H54 (cell line): Measurements from ENCODE around the gene SHC4.
"Not testable (repeated sequence)": the region's sequence is repeated elsewhere in the genome, so short reads cannot be mapped to it uniquely, and the experiment has no call there.

Source experiments
- DNase-seq: peaks from one replicate; pipeline ENCODE4 v3.0.0; 2011; ENCODE audit warnings: low spot score, mixed read lengths; ENCODE audit not compliant: insufficient read length
- FAIRE-seq: peaks from 3 replicates; lab custom pipeline; 2011; peaks lifted over from hg19 to GRCh38; lab: Jason Lieb, UNC
- POLR2A ChIP-seq: IDR thresholded peaks from 2 replicates; pipeline ENCODE4 v1.6.1; 2011; ENCODE audit warnings: low read depth, mild to moderate bottlenecking, low read length

The SHC4 gene

DNA sequence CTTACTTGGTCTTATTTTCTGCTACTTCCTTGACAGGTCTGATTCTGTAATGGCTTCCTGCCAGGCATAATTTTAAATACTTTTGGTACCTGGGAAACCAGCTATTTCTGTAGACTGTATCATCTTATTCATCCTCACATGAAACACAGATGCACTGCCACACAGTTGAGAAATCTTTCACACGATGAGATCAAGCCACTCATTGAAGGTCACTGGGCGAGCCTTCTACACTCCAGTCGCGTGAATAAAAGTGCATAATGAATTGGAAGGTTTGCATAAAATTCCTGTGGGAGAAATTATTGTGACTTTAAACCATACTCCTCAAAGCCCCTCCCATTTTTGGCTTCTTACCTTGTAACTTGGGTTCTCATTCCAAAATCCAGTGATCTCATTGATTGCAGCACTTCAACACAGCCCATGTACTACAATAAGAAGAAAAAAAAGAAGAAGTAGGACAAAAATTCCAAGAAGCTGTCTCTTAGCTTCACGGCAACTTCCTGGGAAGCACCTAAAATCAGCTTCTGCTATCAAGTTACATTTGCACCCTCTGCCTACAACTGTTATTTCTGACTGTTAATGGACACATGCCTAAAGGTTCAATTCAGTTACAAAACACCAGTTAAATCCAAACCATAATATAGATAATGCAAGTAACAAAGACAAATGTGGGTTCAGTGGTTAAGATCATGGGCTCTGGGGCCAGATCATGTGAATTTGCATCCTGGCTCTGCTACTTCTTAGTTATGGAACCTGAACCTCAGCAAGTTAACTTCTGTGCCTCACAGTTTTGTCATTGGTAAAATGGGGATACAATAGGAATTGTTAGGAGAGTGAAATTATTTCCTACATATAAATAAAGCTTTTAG is 39.0 kb downstream of the SHC4 start:
- DNase-seq (no peak), FAIRE-seq (no peak)
- TF ChIP-seq POLR2A, result no peak

GRCh38 chr15:48922046-48922445 is 41.7 kb downstream of the SHC4 start:
- TF ChIP-seq POLR2A, result no peak
- FAIRE-seq, result no peak
- no peak for DNase-seq

GRCh38 chr15:48916721-48917120 is 47.0 kb downstream of the SHC4 start:
- no peak for DNase-seq
- TF ChIP-seq POLR2A, result no peak
- no peak for FAIRE-seq

GRCh38 chr15:48915861-48916260 is 47.9 kb downstream of the SHC4 start:
- no peak for TF ChIP-seq POLR2A
- FAIRE-seq (no peak), DNase-seq (no peak)

DNA sequence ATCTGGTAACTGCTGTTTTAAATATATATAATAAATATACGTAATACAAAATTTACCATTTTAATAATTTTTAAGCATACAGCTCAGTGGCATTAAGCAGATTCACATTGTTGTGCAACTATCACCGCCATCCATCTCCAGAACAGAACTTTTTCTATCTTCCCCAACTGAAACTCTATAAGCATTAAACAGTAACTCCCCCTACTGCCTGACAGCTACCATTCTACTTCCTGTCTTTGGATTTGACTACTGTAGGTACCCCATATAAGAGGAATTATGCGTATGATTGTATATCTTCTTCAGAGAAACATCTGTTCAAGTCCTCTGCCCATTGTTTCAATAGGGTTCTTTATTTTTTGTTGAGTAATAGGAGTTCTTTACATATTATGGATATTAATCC is 49.0 kb downstream of the SHC4 start:
- DNase-seq (no peak), FAIRE-seq (no peak)
- TF ChIP-seq POLR2A, result no peak

DNA sequence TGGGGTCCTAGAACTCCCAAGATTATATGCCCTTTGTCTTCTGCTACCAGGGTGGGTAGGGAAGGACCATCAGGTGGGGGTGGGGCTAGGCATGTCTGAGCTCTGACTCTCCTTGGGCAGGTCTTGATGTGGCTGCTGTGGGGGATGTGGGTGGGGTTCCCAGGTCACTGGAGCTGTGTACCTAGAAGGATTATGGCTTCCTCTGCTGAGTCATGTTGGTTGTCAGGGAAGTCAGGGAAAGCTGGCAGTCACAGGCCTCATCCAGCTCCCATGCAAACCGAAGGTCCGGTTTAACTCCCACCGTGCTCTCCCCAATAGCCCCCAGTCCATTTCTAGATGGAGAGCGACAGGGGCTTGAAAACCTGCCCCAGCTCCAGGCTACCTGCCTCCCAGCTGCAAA is 50.6 kb downstream of the SHC4 start:
- FAIRE-seq, result no peak
- no peak for DNase-seq
- TF ChIP-seq POLR2A, result no peak

GRCh38 chr15:48910554-48910953 is 53.2 kb downstream of the SHC4 start:
- not testable (repeated sequence) for FAIRE-seq, DNase-seq

DNA sequence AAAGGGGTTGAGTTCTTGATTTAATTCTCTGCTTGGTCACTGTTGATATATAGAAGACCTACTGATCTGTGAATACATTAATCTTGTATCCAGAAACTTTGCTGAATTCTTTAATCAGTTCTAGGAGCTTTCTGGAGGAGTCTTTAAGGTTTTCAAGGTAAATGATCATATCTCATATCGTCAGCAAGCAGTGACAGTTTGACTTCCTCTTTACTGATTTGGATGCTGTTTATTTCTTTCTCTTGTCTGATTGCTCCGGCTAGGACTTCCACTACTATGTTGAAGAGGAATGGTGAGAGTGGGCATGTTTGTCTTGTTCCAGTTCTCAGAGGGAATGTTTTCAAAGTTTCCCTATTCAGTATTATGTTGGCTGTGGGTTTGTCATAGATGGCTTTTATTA is 54.4 kb downstream of the SHC4 start:
- DNase-seq, FAIRE-seq: not testable (repeated sequence)

DNA sequence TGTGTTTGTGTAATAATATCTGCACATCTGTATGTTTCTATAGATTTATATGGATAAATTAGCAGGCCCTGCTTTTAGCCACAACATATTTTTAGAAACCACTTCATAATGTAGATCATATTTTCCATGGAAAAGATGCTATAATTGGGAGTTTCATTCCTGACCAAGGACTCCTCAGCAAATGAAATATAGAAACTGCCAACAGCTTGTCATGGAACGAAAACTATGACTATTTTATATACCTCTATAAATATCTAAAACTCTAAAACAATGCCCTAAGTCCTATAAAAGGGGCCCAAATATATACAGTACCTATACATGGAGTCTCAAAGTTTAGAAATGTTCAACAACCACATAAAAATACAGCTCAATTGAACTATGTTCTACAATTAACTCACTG is 57.9 kb downstream of the SHC4 start:
- DNase-seq, result no peak
- no peak for FAIRE-seq
- no peak for TF ChIP-seq POLR2A

GRCh38 chr15:48905216-48905615 is 58.5 kb downstream of the SHC4 start:
- FAIRE-seq, result no peak
- no peak for DNase-seq
- TF ChIP-seq POLR2A, result no peak

GRCh38 chr15:48904758-48905157 is 59.0 kb downstream of the SHC4 start:
- no peak for TF ChIP-seq POLR2A
- DNase-seq (no peak), FAIRE-seq (no peak)

GRCh38 chr15:48899793-48900192 is 63.9 kb downstream of the SHC4 start:
- TF ChIP-seq POLR2A, result no peak
- DNase-seq, result no peak
- FAIRE-seq, result no peak

GRCh38 chr15:48898446-48898845 is 65.3 kb downstream of the SHC4 start:
- DNase-seq, result no peak
- no peak for TF ChIP-seq POLR2A
- FAIRE-seq, result no peak

- no peak for DNase-seq
Observed at GRCh38 chr15:48898032-48898431, 65.7 kb downstream of the SHC4 start.

More at GRCh38 chr15:48898032-48898431, 65.7 kb downstream of the SHC4 start:
- FAIRE-seq, result no peak
- TF ChIP-seq POLR2A, result no peak
